Islet of Langerhans (tissue), 1 donor: ENCODE results near the gene KIF5A.

ENCODE experiments used
- FAIRE-seq: peaks from one replicate; lab custom pipeline; 2011; peaks lifted over from hg19 to GRCh38; lab: Jason Lieb, UNC

Gene KIF5A

DNA sequence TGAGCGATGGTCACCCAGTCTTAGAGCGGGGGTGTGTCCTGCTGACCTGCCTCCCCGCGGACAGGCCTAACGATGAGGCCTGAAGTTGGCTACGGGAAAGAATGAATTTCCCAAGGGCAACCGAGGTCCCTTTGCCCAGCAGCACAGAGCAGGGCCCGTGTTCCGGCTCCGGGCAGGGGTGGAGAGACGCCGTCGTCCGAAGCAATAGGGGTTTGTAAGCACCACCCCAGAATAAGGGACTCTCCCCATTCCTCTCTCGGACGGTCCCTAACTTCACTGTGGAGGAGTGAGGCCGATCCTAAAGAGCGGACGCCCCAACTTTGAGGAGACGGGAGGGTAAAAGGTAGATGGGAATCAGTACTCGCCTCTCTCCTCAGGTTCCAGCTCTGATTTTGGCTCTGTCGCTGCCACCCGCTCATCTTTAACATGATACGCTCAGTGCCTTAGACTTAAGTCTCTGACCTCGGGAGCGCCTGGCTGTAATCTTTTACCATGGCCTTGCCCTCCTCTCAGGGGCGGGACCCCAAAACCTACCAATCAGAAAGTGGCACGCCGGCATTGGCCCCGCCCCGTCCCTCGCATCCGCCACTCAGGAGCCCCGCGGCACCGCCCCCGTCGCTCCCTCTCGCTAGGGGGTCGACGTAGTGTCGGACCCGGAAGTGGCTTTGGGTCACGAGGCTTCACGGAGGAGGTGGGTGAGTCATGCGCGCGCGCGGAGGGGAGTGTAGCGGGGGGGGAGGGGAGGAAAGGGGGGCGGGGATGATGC lies 29.6 kb upstream of the KIF5A start, which contains the start of gene DDIT3:
DDIT3 (minus strand) TSS at position 462 of the 766 bp plus-strand sequence. CDS start 3,108 bp downstream, outside the sequence.
- no peak for FAIRE-seq

DNA sequence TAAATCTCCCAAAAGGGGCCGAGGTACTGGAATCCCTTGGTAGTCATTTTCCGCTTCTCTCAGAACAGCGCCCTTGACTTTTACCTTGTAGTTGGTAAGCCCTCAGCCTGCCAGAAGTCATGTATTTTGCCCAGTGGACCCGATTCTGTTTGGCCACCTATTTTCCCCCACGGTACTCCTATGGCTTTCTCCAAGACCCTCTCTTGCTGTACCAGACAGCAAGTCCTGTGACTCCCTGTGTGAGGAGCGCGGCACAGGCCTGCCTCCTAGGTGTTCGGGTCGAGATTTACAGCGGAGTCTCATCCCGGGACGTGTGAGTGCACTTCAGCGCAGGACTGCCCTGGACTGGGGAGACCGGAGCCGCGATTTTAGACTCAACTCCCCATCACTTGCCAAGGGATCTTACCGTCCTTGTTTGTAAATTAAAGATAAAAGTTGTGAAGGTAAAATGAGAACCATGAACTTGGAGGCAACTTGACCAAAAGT lies 28.3 kb upstream of the KIF5A start:
- no peak for FAIRE-seq

DNA sequence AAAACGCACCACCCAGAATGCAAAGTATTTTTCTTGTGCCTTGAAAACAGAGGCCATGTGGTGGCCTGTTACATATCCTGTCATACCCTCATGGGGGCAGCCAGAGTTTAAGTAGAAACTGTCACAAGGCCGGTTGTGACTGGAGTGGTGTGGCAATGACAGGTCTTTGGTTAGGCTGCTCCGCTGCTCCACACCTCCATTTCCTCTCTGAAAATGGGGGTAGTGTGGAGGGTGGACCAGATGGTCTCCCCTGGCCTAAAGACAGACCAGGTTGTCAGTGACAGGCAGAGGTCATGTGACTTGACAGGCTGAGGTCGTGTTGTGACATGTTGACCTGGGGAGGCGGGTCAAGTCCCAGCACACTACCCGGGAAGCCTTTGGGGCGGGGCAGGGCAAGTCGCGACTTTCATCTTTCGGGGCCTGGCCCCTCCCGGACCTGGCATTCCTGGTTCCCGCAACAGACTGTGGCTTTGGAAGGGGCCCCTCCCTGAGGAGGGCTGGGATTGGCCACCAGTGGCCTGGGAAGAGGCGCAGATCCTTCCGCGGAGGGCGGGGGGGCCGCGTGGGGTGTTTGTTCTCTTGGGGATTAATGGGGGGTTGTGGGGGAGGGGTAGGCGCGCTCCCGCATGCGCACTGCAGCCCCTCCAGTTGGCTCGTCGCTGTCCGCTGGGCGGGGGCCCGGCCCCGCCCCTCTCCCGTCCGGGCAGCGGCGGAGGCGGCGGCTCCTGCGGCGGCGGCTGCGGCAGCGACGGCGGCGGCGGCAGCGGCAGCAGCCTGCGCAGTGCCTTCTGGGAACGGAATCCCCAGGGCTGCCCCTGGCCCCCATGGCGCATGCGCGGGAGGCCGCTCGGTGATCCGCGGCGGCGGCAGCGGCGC lies 27.6 kb upstream of the KIF5A start, which contains the start of gene MBD6:
MBD6 (plus strand) TSS at position 814 of the 876 bp plus-strand sequence. CDS start 1,480 bp downstream, outside the sequence.
- no peak for FAIRE-seq

DNA sequence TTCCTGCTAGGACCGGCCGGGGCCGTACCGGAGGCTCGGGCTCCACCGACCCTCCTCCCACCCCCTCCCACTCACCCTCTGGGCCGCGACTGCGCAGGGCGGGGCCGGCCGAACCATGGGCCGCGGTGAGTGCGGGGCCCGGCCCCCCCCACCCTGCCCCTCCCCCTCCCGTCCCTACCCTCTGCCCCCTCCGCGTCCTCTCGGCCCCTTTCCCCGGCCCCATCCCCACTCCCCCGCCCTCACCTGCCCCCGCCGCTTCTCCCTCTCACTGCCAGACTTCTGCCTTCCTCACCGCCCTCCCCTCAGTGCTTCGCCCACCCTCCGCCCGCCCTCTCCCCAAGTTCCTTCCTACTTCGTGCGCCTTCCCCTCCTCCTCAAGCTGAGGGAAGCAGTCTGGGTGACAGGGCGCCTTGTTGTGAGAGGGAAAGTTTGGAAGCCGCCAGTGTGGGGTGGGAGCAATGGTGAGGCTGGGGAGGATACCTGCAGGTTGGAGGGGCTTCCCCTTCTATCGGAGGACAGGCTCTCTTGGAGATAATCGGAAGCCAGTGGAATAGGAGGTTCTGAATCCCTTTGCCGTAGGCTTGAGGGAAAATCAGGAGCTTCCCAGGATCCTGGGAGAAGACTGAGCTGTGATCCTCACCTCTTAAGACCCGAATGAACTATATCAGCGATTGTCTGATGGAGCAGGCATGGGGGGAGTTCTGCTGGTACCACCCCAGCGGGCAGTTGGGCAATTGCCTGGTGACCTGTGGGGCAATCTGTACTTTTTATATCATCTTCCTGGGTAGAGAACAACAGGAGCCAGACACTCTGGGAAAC lies 26.7 kb upstream of the KIF5A start:
- no peak for FAIRE-seq

DNA sequence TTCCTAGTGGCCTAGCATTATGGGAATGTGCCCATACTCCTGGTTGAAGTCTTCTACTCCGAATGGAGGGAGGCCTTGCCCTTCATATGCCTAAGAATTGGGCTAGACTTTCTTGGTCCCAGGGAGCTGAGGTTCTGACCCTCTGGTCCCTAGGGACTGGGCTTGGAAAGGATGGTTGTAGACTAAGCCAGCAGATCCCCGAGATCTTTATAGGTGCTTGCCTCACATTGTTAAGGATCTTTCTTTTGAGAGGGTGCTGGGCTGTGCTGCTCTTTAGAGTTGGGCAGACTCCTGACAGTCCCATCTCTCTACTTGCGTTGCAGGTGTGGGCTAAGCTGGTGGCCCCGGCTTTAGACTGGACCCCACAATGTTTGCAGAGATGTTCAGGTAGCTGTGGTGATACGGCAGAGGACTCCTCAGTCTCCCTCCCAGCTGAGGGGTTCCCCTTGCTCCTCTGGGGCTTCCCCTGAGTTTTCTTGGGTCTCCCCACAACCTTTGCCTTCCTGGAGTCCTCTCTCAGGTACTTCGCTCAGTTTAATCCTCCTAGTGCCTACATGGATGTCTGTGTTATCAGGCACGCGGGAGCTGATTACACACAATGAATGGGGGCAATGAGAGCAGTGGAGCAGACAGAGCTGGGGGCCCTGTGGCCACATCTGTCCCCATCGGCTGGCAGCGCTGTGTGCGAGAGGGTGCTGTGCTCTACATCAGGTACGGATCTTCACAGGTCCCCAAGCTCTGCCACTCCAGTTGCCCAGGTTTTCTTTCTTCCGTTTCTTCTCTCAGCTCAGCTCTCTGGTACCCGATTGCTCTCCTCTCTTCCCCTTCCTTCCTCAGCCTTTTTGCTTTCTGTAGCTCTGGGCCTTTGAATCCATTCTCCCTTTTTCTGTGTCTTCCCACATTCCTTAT lies 25.9 kb upstream of the KIF5A start:
- FAIRE-seq: no peak

DNA sequence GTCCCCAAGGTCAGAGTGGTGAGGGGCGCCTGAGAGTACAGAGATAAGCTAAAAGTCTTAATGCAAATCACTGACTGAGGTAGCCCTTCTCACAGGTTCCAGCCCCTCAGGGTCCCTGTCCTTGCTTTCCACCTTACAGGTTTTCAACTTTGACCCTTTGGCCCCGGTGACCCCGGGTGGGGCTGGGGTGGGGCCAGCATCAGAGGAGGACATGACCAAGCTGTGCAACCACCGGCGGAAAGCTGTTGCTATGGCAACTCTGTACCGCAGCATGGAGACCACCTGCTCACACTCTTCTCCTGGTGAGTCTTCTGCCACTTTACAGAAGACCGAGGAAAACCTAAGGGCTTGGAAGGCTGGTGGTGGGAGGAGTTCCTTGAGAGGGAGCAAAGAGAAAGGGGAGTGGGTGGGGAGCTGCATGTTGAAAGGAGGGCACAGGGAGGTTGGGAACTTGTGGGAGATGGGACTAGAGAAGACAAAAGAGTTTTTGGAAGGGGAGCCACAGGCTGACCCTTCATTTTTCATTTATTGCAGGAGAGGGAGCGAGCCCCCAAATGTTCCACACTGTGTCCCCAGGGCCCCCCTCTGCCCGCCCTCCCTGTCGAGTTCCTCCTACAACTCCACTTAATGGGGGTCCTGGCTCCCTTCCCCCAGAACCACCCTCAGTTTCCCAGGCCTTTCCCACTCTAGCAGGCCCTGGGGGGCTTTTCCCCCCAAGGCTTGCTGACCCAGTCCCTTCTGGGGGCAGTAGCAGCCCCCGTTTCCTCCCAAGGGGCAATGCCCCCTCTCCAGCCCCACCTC lies 24.8 kb upstream of the KIF5A start:
- no peak for FAIRE-seq

DNA sequence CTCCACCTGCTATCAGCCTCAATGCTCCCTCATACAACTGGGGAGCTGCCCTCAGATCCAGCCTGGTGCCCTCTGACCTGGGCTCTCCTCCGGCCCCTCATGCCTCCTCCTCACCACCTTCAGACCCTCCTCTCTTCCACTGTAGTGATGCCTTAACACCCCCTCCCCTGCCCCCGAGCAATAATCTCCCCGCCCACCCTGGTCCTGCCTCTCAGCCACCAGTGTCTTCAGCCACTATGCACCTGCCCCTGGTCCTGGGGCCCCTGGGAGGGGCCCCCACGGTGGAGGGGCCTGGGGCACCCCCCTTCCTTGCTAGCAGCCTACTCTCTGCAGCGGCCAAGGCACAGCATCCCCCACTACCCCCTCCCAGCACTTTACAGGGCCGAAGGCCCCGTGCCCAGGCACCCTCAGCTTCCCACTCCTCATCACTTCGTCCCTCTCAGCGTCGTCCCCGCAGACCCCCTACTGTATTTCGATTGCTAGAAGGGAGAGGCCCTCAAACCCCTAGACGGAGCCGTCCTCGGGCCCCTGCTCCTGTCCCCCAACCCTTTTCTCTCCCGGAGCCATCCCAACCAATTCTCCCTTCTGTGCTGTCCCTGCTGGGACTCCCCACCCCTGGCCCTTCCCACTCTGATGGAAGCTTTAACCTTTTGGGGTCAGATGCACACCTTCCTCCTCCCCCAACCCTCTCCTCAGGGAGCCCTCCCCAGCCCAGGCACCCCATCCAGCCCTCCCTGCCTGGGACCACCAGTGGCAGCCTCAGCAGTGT lies 24.0 kb upstream of the KIF5A start:
- no peak for FAIRE-seq

DNA sequence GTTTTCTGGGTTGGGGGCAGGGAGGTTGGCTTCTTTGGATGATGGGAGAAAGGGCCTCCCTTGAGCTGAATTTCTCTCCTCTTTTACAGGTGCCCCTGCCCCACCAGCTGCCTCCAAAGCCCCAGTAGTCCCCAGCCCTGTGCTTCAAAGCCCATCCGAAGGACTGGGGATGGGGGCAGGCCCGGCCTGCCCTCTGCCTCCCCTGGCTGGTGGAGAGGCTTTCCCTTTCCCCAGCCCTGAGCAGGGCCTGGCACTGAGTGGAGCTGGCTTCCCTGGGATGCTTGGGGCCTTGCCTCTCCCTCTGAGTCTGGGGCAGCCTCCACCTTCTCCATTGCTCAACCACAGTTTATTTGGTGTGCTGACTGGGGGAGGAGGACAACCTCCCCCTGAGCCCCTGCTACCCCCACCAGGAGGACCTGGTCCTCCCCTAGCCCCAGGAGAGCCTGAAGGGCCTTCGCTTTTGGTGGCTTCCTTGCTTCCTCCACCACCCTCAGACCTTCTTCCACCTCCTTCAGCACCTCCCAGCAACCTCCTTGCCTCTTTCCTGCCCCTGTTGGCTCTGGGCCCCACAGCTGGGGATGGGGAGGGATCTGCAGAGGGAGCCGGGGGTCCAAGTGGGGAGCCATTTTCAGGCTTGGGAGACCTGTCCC lies 23.2 kb upstream of the KIF5A start:
- FAIRE-seq: no peak

DNA sequence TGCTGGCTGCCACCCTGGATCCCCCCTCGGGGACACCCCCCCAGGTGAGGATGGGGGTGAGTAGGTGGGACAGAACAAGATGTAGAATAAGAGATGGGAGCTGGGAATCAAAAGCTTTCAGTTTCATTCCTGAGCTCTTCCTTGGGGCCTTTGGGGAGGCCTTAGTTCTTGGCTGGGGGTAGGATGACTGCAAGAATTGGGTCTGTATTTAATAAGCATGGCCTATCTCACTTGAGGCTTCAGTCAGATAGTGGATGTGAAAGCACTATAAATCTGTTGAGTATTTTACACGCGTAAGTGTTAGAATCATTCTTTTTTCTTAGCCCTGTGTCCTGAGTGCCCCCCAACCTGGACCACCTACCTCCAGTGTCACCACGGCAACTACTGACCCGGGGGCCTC lies 22.7 kb upstream of the KIF5A start:
- no peak for FAIRE-seq

DNA sequence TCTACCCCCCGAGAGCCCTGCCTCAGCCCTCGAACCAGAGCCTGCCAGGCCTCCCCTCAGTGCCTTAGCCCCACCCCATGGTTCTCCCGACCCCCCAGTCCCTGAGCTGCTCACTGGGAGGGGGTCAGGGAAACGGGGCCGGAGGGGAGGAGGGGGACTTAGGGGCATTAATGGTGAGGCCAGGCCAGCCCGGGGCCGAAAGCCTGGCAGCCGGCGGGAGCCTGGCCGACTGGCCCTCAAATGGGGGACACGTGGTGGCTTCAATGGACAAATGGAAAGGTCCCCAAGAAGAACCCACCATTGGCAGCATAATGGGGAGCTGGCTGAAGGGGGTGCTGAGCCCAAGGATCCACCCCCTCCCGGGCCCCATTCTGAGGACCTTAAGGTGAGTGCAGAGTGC lies 21.7 kb upstream of the KIF5A start:
- no peak for FAIRE-seq

DNA sequence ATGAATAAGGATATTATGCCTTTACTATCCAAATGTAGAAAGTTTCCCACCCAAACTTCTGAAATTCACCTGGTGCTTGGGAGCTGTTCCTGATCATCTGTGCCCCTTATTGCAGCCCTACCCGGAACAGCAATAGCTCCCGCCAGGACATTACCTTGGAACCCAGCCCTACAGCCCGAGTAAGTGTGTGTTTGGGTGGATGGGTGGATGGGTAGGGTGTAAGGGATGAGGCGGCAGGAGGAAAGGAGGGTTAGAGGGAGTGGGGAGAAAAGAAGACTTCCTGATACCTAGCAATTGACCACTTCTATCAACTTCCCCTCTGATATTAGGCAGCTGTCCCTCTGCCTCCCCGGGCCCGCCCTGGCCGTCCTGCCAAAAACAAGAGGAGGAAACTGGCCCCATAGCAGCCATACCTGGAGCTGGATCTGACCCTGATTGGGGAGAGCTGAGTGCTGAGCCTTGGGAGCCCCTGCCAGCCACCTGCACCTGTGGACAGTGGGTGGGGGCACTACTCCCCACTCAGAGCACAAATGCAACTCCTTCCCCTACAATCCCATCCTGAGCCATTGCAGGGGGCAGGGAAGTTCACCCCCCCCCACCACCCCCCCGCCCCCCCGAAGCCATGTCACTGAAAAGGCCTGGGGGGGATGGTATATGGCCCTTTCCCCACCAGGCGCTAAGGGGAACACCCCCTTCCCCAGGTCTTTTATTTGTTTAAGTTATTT lies 20.9 kb upstream of the KIF5A start:
- no peak for FAIRE-seq

DNA sequence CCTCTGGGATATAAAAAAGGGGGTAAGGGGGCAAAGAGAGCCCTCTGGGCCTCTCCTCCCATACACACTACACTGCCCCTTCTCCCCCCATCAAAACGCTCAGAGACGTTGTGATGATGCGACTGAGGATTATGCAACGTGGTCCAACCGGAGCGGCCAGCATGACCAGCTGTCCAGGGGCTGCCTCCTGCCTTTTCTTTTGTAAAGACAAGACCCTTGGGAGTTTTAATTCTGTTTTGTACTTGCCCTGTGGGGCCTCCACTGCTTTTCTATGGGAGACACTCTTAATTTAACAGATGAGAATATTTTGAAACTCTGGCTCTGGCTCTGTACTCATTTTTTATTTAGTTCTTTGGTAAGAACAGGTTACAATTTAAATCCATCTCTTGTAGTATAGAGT lies 20.0 kb upstream of the KIF5A start:
- no peak for FAIRE-seq

DNA sequence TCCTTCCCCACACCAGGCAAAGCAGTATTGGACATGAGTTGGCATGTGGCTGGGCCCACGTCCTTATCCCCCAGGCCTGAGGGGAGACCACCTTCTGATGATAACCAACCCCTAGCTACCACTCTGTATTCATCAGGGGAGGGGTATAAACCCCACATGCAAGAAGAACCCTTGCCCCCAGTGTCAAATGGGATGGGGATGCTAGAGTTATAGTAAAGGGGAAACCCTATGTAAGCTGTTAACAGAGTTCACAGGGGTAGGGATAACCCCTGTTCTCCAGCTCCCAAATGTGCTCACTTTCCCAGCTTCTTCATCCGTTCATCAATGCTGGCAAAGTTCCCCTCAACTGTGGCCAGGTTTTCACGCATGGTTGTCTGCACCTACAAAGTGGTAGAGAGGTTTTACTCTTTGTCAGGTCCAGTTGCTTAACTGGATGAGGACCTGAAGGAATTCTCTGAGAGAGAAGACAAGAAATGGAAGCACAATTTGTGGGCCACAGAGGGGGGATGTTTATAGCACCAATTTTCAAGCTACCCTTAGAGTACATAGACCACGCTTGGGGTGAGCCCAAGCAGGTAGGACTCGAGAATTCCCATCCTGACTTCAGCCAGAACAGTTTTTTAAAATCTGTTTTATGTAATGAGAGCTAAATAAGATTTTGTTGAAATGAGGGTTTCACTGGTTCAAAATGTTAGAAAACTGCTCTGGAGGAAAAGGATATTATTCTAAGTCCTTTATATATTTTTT lies 19.3 kb upstream of the KIF5A start:
- no peak for FAIRE-seq

DNA sequence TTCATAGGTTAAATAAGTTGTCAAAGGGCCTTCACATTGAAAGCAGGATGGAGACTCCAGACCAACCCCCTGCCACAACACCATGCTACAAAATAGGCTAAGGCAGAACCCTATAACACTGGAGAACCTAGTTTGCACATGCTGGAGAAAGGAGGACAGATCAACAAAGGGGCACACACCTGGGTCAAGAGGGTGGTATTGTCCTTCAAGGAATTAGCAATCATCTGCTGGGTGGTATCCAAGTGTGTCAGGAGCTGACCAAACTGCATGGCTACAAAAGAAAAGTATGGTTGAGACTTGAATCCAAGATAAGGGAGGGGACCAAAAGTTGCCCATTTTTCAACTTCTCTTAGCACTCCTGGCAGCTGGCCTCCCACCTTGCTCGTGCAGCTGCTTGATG lies 18.0 kb upstream of the KIF5A start:
- FAIRE-seq: no peak

DNA sequence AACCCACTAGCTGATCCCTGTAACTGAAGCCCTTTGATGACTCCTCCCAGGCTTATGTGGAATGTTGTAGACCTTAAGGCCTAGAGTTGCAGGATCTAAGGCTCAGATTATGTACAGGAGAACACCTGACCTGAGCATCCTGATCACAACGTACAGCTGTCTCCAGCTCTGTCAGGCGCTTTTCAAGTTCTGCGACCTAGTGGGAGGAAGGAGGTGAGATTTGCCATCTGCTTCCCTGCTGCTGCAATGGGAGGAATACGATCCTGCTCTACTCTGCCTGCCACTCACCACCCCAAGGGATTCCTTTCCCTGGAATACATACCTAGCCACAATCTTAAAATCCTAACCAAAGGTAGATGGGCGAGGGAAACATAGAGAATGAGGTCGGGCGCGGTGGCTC lies 16.7 kb upstream of the KIF5A start:
- FAIRE-seq: no peak

DNA sequence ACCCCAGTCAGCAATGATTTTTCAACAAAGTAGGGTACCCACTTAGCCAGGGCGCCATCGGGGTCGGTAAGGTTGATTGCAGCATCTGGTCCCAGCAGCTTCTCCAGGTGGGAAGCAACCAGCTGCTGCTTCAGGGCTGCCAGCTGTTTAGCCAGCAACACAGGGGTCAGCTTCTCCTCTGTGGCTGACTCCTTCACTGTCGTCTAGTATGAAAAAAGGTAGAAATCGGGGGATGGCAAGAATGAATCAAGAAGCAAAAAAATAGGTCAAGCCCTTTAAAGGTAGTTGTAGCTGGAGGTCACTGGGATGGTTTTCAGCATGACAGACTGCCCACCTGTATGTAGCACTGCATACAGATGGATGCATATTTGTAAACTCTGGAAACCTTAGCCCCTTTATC lies 15.6 kb upstream of the KIF5A start:
- FAIRE-seq: no peak

DNA sequence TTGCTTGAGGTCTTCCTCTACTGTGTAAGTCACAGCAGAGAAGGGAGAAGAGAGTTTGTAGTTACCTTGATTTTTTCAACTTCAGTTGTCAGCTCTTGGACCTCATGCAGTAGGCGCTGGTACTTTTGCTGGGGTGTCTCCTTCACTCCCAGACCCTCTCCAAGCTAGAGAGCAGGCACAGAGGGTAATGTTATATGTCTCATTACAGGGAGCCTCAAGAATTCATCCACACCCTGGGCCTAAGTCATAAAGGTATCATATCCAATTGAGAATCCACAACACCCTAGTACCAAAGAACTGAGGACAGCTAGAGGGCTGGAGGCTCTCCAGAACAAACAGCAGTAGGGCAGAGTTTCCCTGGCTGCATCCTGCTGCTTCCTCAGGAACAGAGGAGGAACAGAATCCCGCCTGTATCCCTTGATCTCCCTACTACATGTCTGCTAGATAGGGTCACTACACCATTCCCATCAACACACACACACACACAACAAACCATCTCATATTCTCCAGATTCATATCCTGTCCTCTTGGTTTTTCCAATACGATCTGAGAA lies 14.8 kb upstream of the KIF5A start:
- no peak for FAIRE-seq
